ENCODE results near the gene GADD45GIP1.
"Not testable (repeated sequence)": the region's sequence is repeated elsewhere in the genome, so short reads cannot be mapped to it uniquely, and the experiment has no call there.

The GADD45GIP1 gene

DNA sequence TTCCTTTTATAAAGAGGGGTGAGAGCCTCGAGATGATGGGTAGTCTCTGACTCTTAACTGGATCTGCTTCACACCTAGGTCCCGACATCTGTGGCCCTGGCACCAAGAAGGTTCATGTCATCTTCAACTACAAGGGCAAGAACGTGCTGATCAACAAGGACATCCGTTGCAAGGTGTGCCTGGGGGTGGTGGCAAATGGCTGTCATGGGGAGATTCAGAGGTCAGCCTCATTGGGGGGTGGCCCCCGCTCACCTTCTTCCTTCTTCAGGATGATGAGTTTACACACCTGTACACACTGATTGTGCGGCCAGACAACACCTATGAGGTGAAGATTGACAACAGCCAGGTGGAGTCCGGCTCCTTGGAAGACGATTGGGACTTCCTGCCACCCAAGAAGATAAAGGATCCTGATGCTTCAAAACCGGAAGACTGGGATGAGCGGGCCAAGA is 17.0 kb downstream of the GADD45GIP1 start:
- no peak for DNase-seq (ENCODE audit: low read depth)

DNA sequence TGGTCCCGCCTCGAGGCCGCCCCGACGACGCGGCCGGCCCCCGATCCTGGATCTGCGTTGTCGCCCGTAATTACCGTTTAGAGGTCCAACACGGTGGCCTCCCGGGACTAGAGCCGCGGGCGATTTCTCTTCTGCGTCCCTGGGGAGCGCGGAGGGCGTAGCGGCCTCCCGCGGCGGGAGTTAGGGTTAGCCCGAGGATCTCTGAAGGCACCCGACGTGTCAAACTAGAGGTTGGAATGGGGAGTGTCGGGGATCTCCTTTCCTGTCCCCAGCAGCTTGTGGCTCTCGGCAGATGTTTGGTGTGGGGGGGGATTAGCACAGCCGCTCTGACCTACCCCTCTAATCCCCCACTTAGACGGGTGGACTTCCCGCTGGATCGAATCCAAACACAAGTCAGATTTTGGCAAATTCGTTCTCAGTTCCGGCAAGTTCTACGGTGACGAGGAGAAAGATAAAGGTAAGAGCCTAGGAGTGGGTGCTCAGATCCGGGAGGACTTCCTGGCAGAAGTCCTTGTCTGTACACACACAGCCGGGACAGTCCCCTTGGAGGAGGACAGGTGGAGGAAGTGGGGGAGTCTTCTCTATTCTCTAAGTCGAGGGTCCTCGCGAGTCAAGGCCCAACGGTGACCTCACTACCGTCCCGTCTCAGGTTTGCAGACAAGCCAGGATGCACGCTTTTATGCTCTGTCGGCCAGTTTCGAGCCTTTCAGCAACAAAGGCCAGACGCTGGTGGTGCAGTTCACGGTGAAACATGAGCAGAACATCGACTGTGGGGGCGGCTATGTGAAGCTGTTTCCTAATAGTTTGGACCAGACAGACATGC is 18.0 kb downstream of the GADD45GIP1 start:
- DNase-seq (ENCODE audit: low read depth), result no peak

- peak; percentile 100 for DNase-seq (ENCODE audit: low read depth)
Observed at GRCh38 chr19:12937927-12938778, 18.9 kb downstream of the GADD45GIP1 start, which contains the start of gene CALR. Gene CALR (plus strand): TSS chr19:12938609. CDS start chr19:12938680, 71 bp downstream.

DNA sequence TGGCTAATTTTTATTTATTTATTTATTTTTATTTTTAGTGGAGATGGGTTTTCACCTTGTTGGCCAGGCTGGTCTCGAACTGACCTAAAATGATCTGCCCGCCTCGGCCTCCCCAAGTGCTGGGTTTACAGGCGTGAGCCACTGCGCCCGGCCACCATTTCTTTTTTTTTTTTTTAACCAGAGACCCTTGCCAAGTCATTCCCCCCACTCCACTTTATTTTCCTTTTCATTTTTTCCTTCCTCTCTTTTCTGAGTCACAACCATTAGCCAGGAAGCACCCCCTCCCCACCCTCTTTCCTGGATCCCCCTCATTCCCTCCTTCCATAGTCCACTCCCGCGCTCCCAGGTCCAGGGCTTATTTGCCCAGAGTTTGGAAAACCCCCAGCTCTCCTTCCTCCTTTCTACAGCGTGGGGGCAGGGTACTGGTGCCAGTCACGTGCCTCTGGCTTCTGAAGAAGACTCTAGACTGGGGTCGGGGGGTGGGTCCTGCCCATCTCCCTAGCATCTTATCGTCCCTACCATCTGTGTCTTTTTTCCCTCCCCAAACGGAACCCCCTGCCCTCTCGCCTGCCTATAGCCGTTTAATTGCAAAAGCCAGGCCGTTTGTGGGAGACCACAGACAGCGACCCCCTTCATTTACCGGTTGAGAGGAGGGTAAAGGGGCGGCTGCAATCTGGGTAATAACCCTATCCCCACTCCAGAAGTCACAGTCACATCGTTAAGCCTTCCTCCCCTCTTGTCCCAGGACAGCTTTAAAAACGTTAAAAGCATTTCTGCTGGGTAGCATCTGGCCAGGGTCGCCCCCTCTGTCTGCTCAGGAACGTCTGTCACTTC is 19.7 kb downstream of the GADD45GIP1 start:
- no peak for DNase-seq (ENCODE audit: low read depth)

GRCh38 chr19:12936582-12936981 is 20.4 kb downstream of the GADD45GIP1 start:
- DNase-seq (ENCODE audit: low read depth), result no peak

DNA sequence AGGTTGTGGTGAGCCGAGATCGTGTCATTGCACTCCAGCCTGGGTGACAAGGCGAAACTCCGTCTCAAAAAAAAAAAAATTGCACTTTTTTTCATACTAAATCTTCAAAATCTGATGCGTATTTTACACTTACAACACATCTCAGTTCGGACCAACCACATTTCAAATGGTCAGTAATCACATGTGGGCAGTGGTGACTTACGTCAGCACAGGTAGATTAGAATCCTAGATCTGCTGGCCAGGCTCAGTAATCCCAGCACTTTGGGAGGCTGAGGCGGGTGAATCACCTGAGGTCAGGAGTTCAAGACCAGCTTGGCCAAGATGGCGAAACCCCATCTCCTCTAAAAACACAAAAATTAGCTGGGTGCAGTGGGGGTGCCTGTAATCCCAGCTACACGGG is 22.0 kb downstream of the GADD45GIP1 start:
- DNase-seq (ENCODE audit: low read depth), result no peak

GRCh38 chr19:12933287-12934072 is 23.5 kb downstream of the GADD45GIP1 start, which contains the start of gene FARSA:
Gene FARSA (minus strand): TSS chr19:12933711. CDS start chr19:12933696, 15 bp downstream.
- DNase-seq (ENCODE audit: low read depth), result peak; percentile 74

DNA sequence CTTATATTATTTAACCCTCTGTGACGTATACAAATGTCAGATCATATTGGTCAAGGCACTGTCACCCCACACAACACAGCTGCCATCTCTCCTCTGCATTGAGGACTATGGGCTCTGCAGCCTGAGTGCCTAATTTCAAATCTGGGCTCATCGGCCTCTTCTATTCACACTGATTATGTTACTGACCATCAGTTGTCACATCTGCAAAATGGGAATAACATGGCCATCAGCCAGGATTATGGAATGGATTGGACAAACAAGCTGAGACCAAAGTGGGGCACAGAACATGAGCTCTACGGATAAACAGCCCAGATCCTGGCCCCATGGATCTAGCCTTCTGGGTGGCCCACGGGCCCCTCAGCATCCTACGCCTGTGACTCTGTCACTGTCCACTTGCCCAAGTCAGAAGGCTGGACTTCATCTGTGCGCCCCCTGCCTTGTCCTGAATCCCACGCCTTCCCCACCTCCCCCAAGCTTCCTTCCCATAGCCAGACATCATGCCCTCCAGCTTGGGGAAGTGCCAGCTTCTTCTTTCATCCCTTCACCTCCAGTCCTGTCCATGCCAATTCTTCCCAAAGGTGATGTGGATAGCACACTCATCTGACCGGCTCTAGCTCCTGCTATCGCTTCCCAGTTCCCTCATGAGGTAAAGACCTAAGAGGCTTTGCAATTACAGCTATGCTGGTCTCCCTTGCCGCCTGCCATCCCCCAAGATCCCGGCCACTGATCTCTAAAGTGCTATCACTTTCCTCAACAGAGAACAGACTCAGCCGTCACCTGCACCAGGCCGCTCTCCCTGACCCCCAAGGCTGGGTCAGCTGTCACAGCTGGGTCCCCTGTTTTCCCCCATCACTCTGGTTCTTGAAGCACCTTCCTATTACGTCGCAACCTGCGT is 24.4 kb downstream of the GADD45GIP1 start:
- no peak for DNase-seq (ENCODE audit: low read depth)

GRCh38 chr19:12930002-12930645 is 26.9 kb downstream of the GADD45GIP1 start:
- DNase-seq (ENCODE audit: low read depth), result no peak

- no peak for DNase-seq (ENCODE audit: low read depth)
Observed at GRCh38 chr19:12924621-12925310, 32.3 kb downstream of the GADD45GIP1 start.

DNA sequence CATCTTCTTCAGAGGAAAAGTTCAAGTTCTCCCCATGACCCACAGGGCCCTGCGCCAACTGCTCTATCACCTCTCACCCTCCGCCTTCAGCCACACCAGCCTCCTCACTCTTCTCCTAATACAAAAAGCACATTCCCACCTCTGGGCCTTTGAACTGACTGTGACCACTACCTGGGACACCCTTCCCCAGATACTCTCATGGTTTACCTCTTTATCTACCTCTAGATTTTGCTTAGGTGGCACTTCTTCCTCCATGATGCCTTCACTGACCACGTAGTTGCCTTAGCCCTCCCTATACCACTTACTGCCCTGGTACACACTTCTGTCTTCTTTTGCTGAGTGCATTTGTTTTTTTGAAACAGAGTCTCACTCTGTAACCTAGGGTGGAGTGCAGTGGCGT is 34.1 kb downstream of the GADD45GIP1 start:
- no peak for DNase-seq (ENCODE audit: low read depth)

DNA sequence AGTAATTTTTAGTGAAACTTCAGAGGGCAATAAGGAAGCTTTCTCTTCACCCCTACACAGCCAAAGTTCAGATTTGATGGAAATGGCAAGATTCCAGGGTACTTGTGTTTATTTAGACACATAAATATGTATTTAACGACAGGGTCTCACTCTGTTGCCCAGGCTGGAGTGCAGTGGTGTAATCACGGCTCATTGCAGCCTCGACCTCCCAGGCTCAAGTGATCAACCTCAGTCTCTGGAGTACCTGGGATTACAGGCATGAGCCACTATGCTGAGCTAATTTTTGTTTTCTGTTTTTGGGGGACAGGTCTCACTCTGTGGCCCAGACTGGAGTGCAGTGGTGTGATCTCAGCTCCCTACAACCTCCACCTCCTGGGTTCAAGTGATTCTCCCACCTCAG is 36.0 kb downstream of the GADD45GIP1 start:
- no peak for DNase-seq (ENCODE audit: low read depth)

DNA sequence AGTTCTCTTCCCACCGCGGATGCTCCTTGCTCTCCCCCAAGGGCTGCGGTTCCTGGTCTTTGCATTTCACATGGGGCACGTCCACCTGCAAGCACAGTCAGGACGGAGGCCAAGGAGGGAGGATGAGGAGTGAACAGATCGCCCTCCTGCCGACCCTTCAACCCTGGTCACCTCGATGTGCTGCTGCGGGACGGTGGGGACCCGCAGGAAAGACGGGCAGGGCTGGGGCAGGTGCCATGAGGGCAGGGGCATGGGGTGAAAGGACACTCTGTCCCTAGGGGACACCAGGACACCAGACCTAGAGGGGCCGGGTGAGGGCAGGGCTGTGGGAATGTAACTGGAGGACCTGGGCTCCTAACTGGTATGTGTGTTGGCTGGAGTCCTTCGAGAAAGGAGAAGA is 38.8 kb downstream of the GADD45GIP1 start:
- DNase-seq (ENCODE audit: low read depth), result no peak

- not testable (repeated sequence) for DNase-seq (ENCODE audit: low read depth)
Observed at GRCh38 chr19:12915860-12916259, 41.2 kb downstream of the GADD45GIP1 start.

GRCh38 chr19:12913851-12914690 is 43.0 kb downstream of the GADD45GIP1 start:
- DNase-seq (ENCODE audit: low read depth), result no peak

- no peak for DNase-seq (ENCODE audit: low read depth)
Observed at GRCh38 chr19:12913011-12913561, 43.9 kb downstream of the GADD45GIP1 start.

DNA sequence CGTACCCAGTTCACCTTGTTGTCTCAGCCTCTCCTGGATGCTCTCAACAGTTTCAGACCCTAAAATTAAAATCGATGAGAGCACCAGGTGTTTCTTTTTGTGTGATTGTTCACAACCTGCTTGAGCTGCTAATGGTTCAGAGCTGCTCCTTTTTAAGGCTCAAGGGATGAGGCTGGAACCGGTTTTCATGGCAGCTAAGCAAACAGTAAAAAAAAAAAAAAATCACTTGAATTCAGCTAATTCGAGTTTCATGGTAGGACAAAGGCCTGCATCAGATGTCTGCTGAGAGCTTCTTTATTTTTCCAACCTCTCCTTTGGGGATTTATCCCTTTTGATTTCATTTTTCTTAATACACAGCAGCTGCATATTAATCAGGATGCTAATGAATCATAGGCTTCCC is 44.5 kb downstream of the GADD45GIP1 start:
- no peak for DNase-seq (ENCODE audit: low read depth)

GRCh38 chr19:12907166-12907565 is 49.9 kb downstream of the GADD45GIP1 start:
- DNase-seq (ENCODE audit: low read depth), result no peak
